Liver (tissue), 9 donors: ENCODE data around the gene BPTF. TPM values are rescaled to one million over a fixed set of nuclear protein-coding genes. Genes with fewer than 3 reads are reported as not detected.

Experiments used
- DNase-seq: peaks from one replicate; pipeline ENCODE4 v3.0.0-alpha.2; 2017; ENCODE audit warnings: low spot score
- H3K27ac ChIP-seq, 2 donors: one replicate each; pipeline ENCODE4 v1.7.0; 2013; ENCODE audit warnings: inconsistent platforms in 2 of 2, low read length in 2 of 2, control low read depth in 1 of 2, low read depth in 1 of 2, mild to moderate bottlenecking in 1 of 2
- H3K27me3 ChIP-seq, 4 donors: one replicate each; pipeline versions ENCODE4 v1.6.1 to v1.7.0; 2013; ENCODE audit warnings: low read length in 3 of 4, inconsistent platforms in 1 of 4, mild to moderate bottlenecking in 1 of 4, moderate library complexity in 1 of 4; ENCODE audit not compliant: control insufficient read depth in 4 of 4, insufficient read depth in 4 of 4
- H3K36me3 ChIP-seq, 4 donors: one replicate each; pipeline versions ENCODE4 v1.6.1 to v1.7.0; 2013; ENCODE audit warnings: low read length in 3 of 4, mild to moderate bottlenecking in 3 of 4, low read depth in 1 of 4, moderate library complexity in 1 of 4; ENCODE audit not compliant: control insufficient read depth in 4 of 4, insufficient read depth in 3 of 4
- H3K4me1 ChIP-seq, 4 donors: one replicate each; pipeline versions ENCODE4 v1.6.1 to v1.7.0; 2013; ENCODE audit warnings: low read length in 3 of 4, mild to moderate bottlenecking in 3 of 4, moderate library complexity in 1 of 4; ENCODE audit not compliant: control insufficient read depth in 4 of 4, insufficient read depth in 4 of 4
- H3K4me3 ChIP-seq, 3 donors: one replicate each; pipeline versions ENCODE4 v1.6.1 to v1.7.0; 2013; ENCODE audit warnings: low read length in 3 of 3, control low read depth in 1 of 3, low read depth in 1 of 3, mild to moderate bottlenecking in 1 of 3
- H3K9ac ChIP-seq, 2 donors: one replicate each; pipeline ENCODE4 v1.7.0; 2013; ENCODE audit warnings: low read length in 2 of 2, mild to moderate bottlenecking in 2 of 2, moderate library complexity in 2 of 2, control low read depth in 1 of 2, low read depth in 1 of 2
- H3K9me3 ChIP-seq, 4 donors: one replicate each; pipeline versions ENCODE4 v1.6.1 to v1.7.0; 2013; ENCODE audit warnings: low read length in 3 of 4; ENCODE audit not compliant: control insufficient read depth in 4 of 4
- EGR1 ChIP-seq, 2 donors: IDR thresholded peaks; 2 replicates each; pipeline ENCODE4 v1.6.1; 2016 to 2018; ENCODE audit warnings: antibody characterized with exemption in 2 of 2, low read depth in 2 of 2
- FOXA1 ChIP-seq: IDR thresholded peaks from 2 replicates; pipeline ENCODE4 v1.6.1; 2016; ENCODE audit warnings: antibody characterized with exemption
- FOXA2 ChIP-seq: IDR thresholded peaks from 2 replicates; pipeline ENCODE4 v1.6.1; 2016; ENCODE audit warnings: antibody characterized with exemption
- GABPA ChIP-seq, 2 donors: IDR thresholded peaks in 1 of 2; conservative IDR thresholded peaks in 1 of 2; 2 replicates each; pipeline ENCODE4 v1.6.1; 2016; ENCODE audit warnings: antibody characterized with exemption in 2 of 2, mild to moderate bottlenecking in 1 of 2, moderate library complexity in 1 of 2
- HNF4A ChIP-seq, 2 donors: conservative IDR thresholded peaks; 2 replicates each; pipeline ENCODE4 v1.6.1; 2016; ENCODE audit warnings: antibody characterized with exemption in 2 of 2, mild to moderate bottlenecking in 2 of 2
- HNF4G ChIP-seq: IDR thresholded peaks from 2 replicates; pipeline ENCODE4 v1.6.1; 2016; ENCODE audit warnings: antibody characterized with exemption
- JUND ChIP-seq, 2 donors: IDR thresholded peaks; 2 replicates each; pipeline ENCODE4 v1.6.1; 2016; ENCODE audit warnings: antibody characterized with exemption in 2 of 2
- NR2F2 ChIP-seq: IDR thresholded peaks from 2 replicates; pipeline ENCODE4 v1.6.1; 2016; ENCODE audit warnings: antibody characterized with exemption
- RAD21 ChIP-seq, 2 donors: IDR thresholded peaks; 2 replicates each; pipeline ENCODE4 v1.6.1; 2016; ENCODE audit warnings: antibody characterized with exemption in 2 of 2, mild to moderate bottlenecking in 2 of 2
- RXRA ChIP-seq, 2 donors: IDR thresholded peaks; 2 replicates each; pipeline ENCODE4 v1.6.1; 2017 to 2018; ENCODE audit warnings: antibody characterized with exemption in 2 of 2, mild to moderate bottlenecking in 1 of 2
- SP1 ChIP-seq: IDR thresholded peaks from 2 replicates; pipeline ENCODE4 v1.6.1; 2018; ENCODE audit warnings: antibody characterized with exemption, mild to moderate bottlenecking
- TAF1 ChIP-seq: conservative IDR thresholded peaks from 2 replicates; pipeline ENCODE4 v1.6.1; 2016; ENCODE audit warnings: antibody characterized with exemption, mild to moderate bottlenecking
- YY1 ChIP-seq: IDR thresholded peaks from 2 replicates; pipeline ENCODE4 v1.6.1; 2016; ENCODE audit warnings: antibody characterized with exemption, mild to moderate bottlenecking
- WGBS: extraction: QIAGEN DNeasy Blood & Tissue Kit; methylation state at CpG from one replicate; pipeline ENCODE4 v1.1.7; 2013; 5-methylcytosine and 5-hydroxymethylcytosine counted together
- polyA plus RNA-seq, 2 donors: library from polyadenylated mRNA; stranded (reverse) in 1 of 2; unstranded in 1 of 2; fragments of 200-250 nt in 1 of 2; fragments of >200 nt in 1 of 2; fragmentation: Nextera tagmentation in 1 of 2; extraction: Ambion mirVana in 1 of 2; gene quantifications; one replicate each; pipeline versions ENCODE4 v1.2.1 to v1.2.3, GENCODE V29; 2013 to 2015
- total RNA-seq, 2 donors: library from RNA; depleted of rRNA; stranded (reverse); fragments of >200 nt; gene quantifications; one replicate each; pipeline ENCODE4 v1.2.3, GENCODE V29; 2014
- TF ChIP-seq, protein P1 (sequence below): IDR thresholded peaks from 2 replicates; pipeline ENCODE4 v1.6.1; 2016; ENCODE audit warnings: antibody characterized with exemption
- TF ChIP-seq, protein P2 (sequence below): IDR thresholded peaks from 2 replicates; pipeline ENCODE4 v1.6.1; 2016; ENCODE audit warnings: antibody characterized with exemption
- TF ChIP-seq, protein P3 (sequence below): fragments of 150-350 bp; IDR thresholded peaks from 2 replicates; pipeline ENCODE4 v1.5.1; 2017; ENCODE audit warnings: improper control_type of control experiment, low read depth, low read length; ENCODE audit not compliant: missing input control
- TF ChIP-seq, protein P4 (sequence below): IDR thresholded peaks from 2 replicates; pipeline ENCODE4 v1.6.1; 2016; ENCODE audit warnings: antibody characterized with exemption, mild to moderate bottlenecking
- TF ChIP-seq, protein P5 (sequence below): IDR thresholded peaks from 2 replicates; pipeline ENCODE4 v1.6.1; 2016; ENCODE audit warnings: antibody characterized with exemption
- donor health status: healthy.
- donor health status: healthy.
- donor health status: healthy.
- donor health status: healthy.
- donor health status: healthy.

BPTF gene
- total and polyA plus RNA-seq, 4 donors: 8.1 to 51.7 (median 29.5) TPM

DNA sequence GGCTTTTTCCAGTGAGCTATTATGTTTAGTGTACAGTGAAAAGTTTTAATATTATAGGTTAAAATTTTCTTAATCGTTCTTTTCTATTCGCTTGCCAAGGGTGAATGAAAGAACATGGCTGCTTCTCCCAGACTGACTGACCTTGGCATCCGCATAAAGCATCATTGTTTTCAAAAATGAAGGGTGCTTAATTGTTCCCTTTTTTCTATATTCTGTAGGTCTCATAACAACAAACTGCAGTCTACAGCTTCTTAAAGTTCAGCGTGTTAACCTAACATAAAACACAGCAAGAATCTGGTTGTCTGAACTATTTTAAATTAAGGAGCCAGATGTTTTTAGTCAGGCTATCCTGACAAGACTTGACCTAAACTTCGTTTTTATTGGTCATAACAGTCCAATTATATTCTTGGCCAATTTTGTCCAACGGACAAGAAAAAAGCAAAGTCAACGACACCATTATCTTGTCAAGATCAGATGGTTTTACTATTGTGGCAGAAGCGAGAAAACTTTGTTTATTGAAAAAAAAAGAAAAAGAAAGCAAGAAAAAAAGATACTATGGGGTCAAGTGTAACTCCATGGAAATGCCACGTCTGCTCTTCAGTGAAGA lies 156.8 kb downstream of the BPTF start:
- Histone ChIP-seq H3K36me3 (peaks cover 0 to 3% (median 0%) of the 10 kb centered on the region in 4 donors), H3K9ac (no peak overlapping the region), H3K4me1 (no peaks in the 10 kb centered on the region), H3K9me3 (no peaks in the 10 kb centered on the region), H3K27ac (no peak overlapping the region), H3K27me3 (no peaks in the 10 kb centered on the region), H3K4me3 (no peak overlapping the region)
- TF ChIP-seq SP1 (no peak), NR2F2 (no peak)
- TF ChIP-seq, protein P1, sequence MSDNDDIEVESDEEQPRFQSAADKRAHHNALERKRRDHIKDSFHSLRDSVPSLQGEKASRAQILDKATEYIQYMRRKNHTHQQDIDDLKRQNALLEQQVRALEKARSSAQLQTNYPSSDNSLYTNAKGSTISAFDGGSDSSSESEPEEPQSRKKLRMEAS: no peak
- TF ChIP-seq, protein P2, sequence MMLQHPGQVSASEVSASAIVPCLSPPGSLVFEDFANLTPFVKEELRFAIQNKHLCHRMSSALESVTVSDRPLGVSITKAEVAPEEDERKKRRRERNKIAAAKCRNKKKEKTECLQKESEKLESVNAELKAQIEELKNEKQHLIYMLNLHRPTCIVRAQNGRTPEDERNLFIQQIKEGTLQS: no peak
- no peak for DNase-seq
- 87% methylated on average over 9 of the region's 9 CpGs for WGBS

DNA sequence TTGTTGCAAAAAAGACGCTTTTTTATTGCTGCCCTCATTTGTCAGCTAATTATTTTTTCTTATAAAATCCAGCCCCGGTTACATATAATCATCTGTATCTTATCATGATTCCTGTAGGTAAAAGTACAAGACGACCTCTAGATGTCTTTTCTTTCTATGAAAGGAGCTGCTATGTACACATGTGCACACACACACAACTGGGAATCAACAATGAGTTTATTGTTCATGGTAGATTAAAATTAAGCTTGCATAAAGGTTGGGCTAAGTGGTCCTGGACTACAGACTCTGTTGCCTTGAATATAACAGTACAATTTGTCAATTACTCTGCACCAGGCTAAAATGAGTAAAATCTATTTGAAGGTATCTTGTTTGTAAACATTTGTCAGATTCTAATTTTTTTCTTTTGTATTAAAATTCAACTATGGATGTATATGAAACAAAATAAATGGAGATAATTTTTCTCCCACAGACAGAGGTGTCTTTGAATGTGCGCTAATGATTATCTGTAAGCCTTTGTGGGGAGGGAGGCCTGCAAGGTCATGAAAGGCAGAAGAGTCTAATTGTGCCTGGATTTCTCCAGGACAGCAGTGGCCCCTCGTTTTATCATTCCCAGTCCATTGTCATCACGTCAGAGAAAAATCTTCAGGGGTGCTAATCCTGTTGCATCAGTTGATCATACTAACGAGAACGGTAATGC lies 157.5 kb downstream of the BPTF start:
- no peaks in the 10 kb centered on the region for H3K4me1 ChIP-seq
- H3K4me3 ChIP-seq: no peak overlapping the region
- TF ChIP-seq, protein P2: no peak
- no peak for TF ChIP-seq RAD21 (IDR thresholded peaks at IDR 0.05)
- TF ChIP-seq FOXA2: no peak
- TF ChIP-seq HNF4A (conservative IDR thresholded peaks at IDR 0.05): no peak
- TF ChIP-seq, protein P3, sequence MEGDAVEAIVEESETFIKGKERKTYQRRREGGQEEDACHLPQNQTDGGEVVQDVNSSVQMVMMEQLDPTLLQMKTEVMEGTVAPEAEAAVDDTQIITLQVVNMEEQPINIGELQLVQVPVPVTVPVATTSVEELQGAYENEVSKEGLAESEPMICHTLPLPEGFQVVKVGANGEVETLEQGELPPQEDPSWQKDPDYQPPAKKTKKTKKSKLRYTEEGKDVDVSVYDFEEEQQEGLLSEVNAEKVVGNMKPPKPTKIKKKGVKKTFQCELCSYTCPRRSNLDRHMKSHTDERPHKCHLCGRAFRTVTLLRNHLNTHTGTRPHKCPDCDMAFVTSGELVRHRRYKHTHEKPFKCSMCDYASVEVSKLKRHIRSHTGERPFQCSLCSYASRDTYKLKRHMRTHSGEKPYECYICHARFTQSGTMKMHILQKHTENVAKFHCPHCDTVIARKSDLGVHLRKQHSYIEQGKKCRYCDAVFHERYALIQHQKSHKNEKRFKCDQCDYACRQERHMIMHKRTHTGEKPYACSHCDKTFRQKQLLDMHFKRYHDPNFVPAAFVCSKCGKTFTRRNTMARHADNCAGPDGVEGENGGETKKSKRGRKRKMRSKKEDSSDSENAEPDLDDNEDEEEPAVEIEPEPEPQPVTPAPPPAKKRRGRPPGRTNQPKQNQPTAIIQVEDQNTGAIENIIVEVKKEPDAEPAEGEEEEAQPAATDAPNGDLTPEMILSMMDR: no peak
- TF ChIP-seq NR2F2: no peak
- TF ChIP-seq RXRA (IDR thresholded peaks at IDR 0.05): no peak
- TF ChIP-seq, protein P1: no peak
- TF ChIP-seq TAF1: no peak
- TF ChIP-seq EGR1 (IDR thresholded peaks at IDR 0.05; ENCODE audit: low read depth in 2 of 2): no peak
- TF ChIP-seq FOXA1: no peak
- no peak for TF ChIP-seq SP1
- TF ChIP-seq HNF4G: no peak
- TF ChIP-seq, protein P4, sequence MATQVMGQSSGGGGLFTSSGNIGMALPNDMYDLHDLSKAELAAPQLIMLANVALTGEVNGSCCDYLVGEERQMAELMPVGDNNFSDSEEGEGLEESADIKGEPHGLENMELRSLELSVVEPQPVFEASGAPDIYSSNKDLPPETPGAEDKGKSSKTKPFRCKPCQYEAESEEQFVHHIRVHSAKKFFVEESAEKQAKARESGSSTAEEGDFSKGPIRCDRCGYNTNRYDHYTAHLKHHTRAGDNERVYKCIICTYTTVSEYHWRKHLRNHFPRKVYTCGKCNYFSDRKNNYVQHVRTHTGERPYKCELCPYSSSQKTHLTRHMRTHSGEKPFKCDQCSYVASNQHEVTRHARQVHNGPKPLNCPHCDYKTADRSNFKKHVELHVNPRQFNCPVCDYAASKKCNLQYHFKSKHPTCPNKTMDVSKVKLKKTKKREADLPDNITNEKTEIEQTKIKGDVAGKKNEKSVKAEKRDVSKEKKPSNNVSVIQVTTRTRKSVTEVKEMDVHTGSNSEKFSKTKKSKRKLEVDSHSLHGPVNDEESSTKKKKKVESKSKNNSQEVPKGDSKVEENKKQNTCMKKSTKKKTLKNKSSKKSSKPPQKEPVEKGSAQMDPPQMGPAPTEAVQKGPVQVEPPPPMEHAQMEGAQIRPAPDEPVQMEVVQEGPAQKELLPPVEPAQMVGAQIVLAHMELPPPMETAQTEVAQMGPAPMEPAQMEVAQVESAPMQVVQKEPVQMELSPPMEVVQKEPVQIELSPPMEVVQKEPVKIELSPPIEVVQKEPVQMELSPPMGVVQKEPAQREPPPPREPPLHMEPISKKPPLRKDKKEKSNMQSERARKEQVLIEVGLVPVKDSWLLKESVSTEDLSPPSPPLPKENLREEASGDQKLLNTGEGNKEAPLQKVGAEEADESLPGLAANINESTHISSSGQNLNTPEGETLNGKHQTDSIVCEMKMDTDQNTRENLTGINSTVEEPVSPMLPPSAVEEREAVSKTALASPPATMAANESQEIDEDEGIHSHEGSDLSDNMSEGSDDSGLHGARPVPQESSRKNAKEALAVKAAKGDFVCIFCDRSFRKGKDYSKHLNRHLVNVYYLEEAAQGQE: no peak
- no peak for TF ChIP-seq JUND (IDR thresholded peaks at IDR 0.05)
- no peak for TF ChIP-seq YY1
- TF ChIP-seq GABPA (IDR thresholded peaks at IDR 0.05 in 1 of 2, conservative IDR thresholded peaks at IDR 0.05 in 1 of 2): no peak
- TF ChIP-seq, protein P5, sequence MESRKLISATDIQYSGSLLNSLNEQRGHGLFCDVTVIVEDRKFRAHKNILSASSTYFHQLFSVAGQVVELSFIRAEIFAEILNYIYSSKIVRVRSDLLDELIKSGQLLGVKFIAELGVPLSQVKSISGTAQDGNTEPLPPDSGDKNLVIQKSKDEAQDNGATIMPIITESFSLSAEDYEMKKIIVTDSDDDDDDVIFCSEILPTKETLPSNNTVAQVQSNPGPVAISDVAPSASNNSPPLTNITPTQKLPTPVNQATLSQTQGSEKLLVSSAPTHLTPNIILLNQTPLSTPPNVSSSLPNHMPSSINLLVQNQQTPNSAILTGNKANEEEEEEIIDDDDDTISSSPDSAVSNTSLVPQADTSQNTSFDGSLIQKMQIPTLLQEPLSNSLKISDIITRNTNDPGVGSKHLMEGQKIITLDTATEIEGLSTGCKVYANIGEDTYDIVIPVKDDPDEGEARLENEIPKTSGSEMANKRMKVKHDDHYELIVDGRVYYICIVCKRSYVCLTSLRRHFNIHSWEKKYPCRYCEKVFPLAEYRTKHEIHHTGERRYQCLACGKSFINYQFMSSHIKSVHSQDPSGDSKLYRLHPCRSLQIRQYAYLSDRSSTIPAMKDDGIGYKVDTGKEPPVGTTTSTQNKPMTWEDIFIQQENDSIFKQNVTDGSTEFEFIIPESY: no peak
- no peak overlapping the region for H3K27ac ChIP-seq
- H3K9ac ChIP-seq: no peak overlapping the region
- H3K36me3 ChIP-seq: peaks cover 0 to 1% (median 0%) of the 10 kb centered on the region in 4 donors
- WGBS: 90% methylated on average over 8 of the region's 8 CpGs
- no peak for DNase-seq
- no peaks in the 10 kb centered on the region for H3K9me3 ChIP-seq
- no peaks in the 10 kb centered on the region for H3K27me3 ChIP-seq
